ENCODE data around the gene MAP4. TPM values are rescaled to one million over a fixed set of nuclear protein-coding genes. Genes with fewer than 3 reads are reported as not detected.

MAP4 gene
- total RNA-seq, 1 donor from 2014 or later = 150 TPM

GRCh38 chr3:47895241-47895640, 121.0 kb downstream of the MAP4 start:
- Mint-ChIP-seq H3K27ac (ENCODE audit: unreplicated experiment) (no peak overlapping the region), H3K36me3 (ENCODE audit: low read depth) (peaks cover 2% of the 10 kb centered on the region), H3K9me3 (no peaks in the 10 kb centered on the region), H3K4me3 (no peak overlapping the region), H3K27me3 (ENCODE audit: low read depth) (no peaks in the 10 kb centered on the region), H3K4me1 (peaks cover 64% of the 10 kb centered on the region)
- TF ChIP-seq CTCF (conservative IDR thresholded peaks at IDR 0.05) = no peak
- no peak for DNase-seq (ENCODE audit: low read depth, low spot score)

- peak overlapping the region; percentile 75 for H3K4me3 Mint-ChIP-seq
- peaks cover 4% of the 10 kb centered on the region for H3K9me3 Mint-ChIP-seq
- H3K27ac Mint-ChIP-seq (ENCODE audit: unreplicated experiment) = peak overlapping the region; percentile 98
- no peak for DNase-seq (ENCODE audit: low read depth, low spot score)
- TF ChIP-seq CTCF (conservative IDR thresholded peaks at IDR 0.05) = no peak
- H3K27me3 Mint-ChIP-seq (ENCODE audit: low read depth) = no peaks in the 10 kb centered on the region
- H3K36me3 Mint-ChIP-seq (ENCODE audit: low read depth) = peaks cover 18% of the 10 kb centered on the region
- peaks cover 73% of the 10 kb centered on the region for H3K4me1 Mint-ChIP-seq
Observed at GRCh38 chr3:47892286-47893040, 123.8 kb downstream of the MAP4 start.

GRCh38 chr3:47891613-47892005, 124.6 kb downstream of the MAP4 start:
- no peak for TF ChIP-seq CTCF (conservative IDR thresholded peaks at IDR 0.05)
- H3K27ac Mint-ChIP-seq (ENCODE audit: unreplicated experiment) = peak overlapping the region; percentile 98
- no peak for DNase-seq (ENCODE audit: low read depth, low spot score)
- H3K36me3 Mint-ChIP-seq (ENCODE audit: low read depth) = peaks cover 20% of the 10 kb centered on the region
- H3K9me3 Mint-ChIP-seq = peaks cover 4% of the 10 kb centered on the region
- peak overlapping the region; percentile 75 for H3K4me3 Mint-ChIP-seq
- no peaks in the 10 kb centered on the region for H3K27me3 Mint-ChIP-seq (ENCODE audit: low read depth)
- peaks cover 72% of the 10 kb centered on the region for H3K4me1 Mint-ChIP-seq

GRCh38 chr3:47890828-47891612, 125.2 kb downstream of the MAP4 start:
- no peak for DNase-seq (ENCODE audit: low read depth, low spot score)
- Mint-ChIP-seq H3K27me3 (ENCODE audit: low read depth) (no peaks in the 10 kb centered on the region), H3K4me3 (peak overlapping the region; percentile 75), H3K36me3 (ENCODE audit: low read depth) (peaks cover 22% of the 10 kb centered on the region), H3K27ac (ENCODE audit: unreplicated experiment) (peak overlapping the region; percentile 98), H3K9me3 (peaks cover 4% of the 10 kb centered on the region), H3K4me1 (peaks cover 71% of the 10 kb centered on the region)
- TF ChIP-seq CTCF (conservative IDR thresholded peaks at IDR 0.05) = no peak

GRCh38 chr3:47890126-47890827, 125.9 kb downstream of the MAP4 start:
- H3K27me3 Mint-ChIP-seq (ENCODE audit: low read depth) = no peaks in the 10 kb centered on the region
- peak overlapping the region; percentile 75 for H3K4me3 Mint-ChIP-seq
- DNase-seq (ENCODE audit: low read depth, low spot score) = peak; percentile 22
- peaks cover 4% of the 10 kb centered on the region for H3K9me3 Mint-ChIP-seq
- peak overlapping the region; percentile 98 for H3K27ac Mint-ChIP-seq (ENCODE audit: unreplicated experiment)
- peaks cover 69% of the 10 kb centered on the region for H3K4me1 Mint-ChIP-seq
- TF ChIP-seq CTCF (conservative IDR thresholded peaks at IDR 0.05) = no peak
- H3K36me3 Mint-ChIP-seq (ENCODE audit: low read depth) = peaks cover 23% of the 10 kb centered on the region

All from neural crest cell (in vitro differentiated cells).